HG03354 (cell line): ENCODE results near the gene DDX54.

Experiments used
- ATAC-seq: cut with Tn5 transposase; IDR thresholded peaks from one replicate; pipeline ENCODE4 v1.9.1; 2021; ENCODE audit warnings: mild to moderate bottlenecking; ENCODE audit not compliant: unreplicated experiment, poor library complexity, severe bottlenecking

Gene DDX54

GRCh38 chr12:113165521-113166450 is 19.5 kb downstream of the DDX54 start:
- no peak for ATAC-seq

DNA sequence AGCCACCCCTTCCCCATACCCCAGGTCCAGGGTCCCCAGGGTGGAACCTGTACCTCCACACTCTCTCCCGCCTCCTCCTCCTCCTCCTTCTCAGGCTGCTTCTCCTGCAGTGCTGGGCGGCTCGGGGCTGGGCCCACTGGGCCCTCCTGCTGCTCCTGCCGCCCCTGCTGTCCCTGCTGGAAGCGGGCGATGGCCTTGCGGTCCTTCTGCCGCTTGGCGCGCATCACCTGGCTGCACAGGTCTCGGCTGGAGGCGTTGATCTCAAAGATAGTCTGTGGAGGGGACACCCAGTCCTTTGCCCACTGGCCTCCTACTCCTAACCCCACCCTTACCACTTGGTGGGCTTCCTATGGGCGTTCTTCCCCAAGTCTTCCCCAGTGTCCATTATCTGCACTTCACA is 21.3 kb downstream of the DDX54 start:
- no peak for ATAC-seq

DNA sequence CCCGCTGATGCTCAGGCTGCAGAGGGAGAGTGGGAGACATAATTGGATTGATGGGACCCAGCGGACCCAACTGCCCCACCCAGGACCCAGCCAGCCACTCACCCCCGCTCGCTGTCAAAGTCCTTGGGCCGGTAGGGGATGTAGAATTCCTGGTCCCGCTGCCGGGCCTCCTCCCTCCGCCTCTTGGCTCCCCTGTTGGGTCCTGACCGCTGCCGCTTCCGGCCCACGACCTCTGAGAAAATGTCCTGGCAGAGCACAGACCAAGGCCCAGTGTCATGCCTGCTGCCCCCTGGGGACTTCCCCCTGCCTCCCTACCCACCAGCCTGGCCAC is 22.3 kb downstream of the DDX54 start:
- no peak for ATAC-seq

DNA sequence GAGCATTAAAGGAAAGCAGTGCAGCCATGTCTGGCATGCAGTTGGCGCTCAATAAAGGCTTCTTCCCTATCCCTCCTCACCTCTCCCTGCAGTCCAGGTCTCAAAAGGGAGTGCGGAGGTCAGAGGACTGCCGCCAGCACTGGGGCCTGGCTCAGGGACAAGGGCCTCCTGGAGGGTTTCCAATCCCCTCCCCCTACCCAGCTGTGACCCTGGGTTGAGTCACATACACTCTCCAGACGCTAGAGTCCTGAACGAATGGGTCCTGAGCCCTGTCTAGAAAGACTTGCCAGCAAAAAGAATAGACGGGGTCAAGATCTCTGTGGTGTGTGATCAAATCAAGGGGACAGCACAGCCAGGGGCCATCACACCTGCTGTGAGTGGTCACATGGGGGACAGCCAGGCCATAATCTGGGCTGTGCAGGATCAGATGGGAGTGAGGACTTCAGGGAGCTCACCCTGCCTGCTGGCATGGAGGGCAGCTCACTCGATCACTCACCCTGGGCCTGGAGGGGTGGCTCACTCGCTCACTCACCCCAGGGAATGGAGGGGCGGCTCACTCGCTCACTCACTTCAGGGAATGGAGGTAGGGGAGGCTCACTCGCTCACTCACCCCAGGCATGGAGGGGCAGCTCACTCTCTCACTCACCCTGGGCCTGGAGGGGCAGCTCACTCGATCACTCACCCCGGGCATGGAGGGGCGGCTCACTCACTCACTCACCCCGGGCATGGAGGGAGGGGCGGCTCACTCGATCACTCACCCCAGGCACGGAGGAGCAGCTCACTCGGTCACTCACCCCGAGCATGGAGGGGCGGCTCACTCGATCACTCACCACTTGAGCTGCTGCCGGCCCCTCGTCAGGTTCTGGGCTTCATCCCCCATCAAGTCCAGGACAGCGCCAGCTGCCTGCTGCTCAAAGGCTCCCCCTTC is 22.9 kb downstream of the DDX54 start:
- no peak for ATAC-seq

- no peak for ATAC-seq
These were observed 23.8 kb downstream of the DDX54 start for GRCh38 chr12:113161415-113162016.

DNA sequence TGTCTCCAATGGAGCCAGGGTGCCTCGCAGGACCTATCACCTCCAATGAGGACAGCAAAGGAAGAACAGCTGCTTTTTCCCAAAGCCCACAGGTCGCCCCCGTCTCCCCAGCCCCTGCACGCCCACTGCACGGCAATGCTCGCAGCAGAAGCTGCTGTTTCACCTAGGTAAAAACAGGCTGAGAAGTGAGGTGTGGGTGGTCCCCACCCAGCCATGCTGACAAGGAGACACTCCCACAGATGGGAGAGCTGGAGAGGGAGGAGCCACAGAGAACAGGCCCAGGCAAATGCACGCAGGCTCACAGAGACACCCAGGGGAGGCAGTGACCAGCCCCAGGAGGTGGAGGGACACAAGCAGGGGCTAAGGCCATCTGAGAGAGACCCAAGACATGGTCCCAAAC is 25.3 kb downstream of the DDX54 start:
- ATAC-seq: no peak

- ATAC-seq: no peak
These were observed 26.7 kb downstream of the DDX54 start for GRCh38 chr12:113158439-113159203.

DNA sequence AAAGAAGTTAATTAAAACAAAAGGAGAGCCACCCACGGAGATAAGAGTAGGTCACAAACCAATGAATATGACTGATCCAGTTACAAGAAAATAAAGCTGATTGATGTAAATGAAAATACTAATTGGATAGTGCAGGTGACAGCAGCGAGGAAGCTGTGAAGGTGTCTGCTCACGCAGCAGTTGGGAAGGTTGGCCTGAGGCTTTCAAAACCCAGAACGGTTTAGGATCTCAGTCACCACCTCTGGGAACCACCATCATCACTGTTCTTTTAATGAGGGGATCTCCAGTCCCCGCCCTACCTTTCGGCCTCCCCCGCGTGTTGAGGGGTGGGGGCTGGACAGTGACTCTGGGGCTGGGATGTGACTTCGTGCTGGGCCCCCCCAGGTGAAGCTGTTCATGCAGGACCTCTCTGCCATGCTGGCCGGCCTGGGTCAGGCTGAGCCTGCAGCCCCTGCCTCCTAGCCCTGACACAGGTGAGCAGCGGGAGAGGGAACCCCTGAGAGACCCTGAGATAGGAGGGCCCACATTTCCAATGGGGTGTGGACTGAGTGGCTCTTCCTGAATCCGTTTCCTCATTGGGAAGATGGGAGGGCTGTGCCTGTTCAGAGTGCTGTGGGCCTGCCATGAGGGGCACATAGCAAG is 27.9 kb downstream of the DDX54 start:
- no peak for ATAC-seq

DNA sequence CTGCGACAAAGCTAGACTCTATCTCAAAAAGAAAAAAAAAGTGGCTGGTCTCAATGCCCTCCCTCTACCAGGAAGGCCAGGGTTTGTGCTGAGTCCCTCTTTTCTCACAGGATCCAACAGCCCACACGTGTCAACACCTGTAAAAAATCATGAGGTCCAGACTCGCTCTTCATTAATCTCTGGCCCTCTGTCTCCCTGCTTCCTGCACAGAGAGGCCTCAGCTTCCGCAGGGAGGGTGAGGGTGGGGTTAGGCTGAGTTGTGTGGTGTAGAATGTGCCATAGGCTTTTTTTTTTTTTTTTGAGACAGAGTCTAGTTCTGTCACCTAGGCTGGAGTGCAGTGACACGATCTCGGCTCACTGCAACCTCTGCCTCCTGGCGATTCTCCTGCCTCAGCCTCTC is 29.6 kb downstream of the DDX54 start:
- ATAC-seq: no peak

DNA sequence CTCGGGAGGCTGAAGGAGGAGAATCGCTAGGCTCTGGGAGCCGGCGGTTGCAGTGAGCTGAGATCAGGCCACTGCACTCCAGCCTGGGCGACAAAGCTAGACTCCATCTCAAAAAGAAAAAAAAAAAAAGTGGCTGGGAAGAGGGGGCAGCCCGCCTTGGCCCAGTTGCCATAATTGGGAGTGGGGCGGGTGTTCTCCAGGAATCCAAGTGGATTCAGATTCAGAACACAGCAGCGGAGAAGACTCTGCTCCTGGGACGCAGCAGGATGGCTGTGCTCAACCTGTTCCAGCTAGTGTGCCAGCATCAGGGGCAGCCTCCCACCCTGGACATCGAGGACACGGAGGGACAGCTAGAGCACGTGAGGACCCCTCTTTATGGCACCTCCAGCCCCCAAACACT is 30.2 kb downstream of the DDX54 start:
- no peak for ATAC-seq

GRCh38 chr12:113154351-113154973 is 30.8 kb downstream of the DDX54 start:
- no peak for ATAC-seq

DNA sequence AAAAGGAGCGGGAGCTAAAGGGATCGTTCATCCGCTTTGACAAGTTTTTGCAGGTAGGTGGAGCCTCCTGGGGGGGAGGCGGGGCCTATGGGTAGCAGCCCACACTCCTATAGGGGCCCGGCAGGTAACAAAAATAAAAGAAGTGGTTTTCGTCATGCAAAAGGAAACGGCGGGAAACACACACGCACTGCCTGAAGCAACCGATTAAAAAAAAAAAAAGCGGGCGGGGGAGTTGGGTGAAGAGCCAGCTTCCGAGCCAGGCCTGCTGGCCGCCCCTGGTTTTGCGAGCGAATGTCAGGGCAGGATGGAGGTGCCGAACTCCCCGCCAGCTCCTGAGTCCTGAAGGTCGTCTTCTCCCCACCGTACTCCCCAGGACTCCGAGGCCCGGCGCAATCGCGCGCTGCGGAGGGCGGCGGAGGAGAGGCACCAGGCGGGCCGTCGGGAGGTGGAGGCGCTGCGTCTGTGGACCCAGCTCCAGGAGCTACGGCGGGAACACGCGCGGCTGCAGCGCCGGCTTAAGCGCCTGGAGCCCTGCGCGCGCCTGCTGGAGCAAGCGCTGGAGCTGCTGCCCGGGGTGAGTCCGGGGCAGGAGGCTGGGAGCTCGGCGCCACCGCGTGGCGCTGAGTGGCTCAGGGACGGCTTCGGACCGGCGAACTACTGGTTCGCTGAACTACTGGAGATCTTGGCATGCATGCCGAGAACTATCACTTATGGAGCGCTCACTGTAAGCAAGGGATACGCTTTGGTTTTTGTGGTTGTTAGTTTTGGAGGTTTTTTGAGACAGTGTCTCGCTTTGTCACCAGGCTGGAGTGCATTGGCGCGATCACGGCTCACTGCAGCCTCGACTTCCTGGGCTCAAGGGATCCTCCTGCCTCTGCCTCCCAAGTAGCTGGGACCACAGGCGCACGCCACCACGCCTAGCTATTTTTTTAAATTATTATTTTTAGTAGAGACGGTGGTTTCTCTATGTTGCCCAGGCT is 32.2 kb downstream of the DDX54 start:
- peak; percentile 57 for ATAC-seq

DNA sequence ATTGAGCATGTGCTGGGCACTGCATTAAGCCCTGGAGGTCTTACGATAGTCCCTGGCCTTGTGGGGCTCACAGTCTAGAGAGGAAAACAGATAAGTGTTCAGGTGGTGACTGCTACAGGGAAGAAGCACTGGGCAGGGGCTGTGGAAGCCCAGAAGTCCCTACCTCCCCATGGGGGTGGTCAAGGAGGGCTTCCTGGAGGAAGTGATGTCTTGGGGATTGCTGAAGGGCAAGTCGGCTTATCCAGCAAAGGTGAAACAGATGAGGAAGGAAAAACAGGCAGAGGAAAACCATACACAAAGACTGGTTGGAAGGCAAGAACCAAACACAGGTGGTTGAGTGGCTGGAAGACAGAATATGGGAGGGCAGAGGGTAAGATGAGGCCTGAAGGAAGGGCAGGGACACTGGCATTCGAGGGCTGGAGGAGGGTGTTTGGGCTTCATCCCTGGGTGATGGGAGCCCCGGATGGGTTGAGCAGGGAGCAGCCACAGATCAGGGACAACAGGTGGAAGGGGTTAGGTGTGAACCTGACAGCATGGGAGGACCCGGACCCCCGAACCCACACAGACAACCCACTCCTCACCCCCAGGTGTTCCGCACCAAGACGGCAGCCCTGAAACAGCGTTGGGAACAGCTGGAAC is 33.0 kb downstream of the DDX54 start:
- ATAC-seq: no peak

GRCh38 chr12:113151655-113152054 is 33.6 kb downstream of the DDX54 start:
- no peak for ATAC-seq

GRCh38 chr12:113149361-113150150 is 35.7 kb downstream of the DDX54 start, which contains the start of gene CFAP73:
Gene CFAP73, plus strand, starts transcription at chr12:113149724. Its CDS starts 134 bp downstream, at chr12:113149858.
- no peak for ATAC-seq

GRCh38 chr12:113146999-113147398 is 38.3 kb downstream of the DDX54 start:
- ATAC-seq: no peak
